KG1 (cell line): ENCODE results near the gene SLC9A1.
"Not testable (repeated sequence)": the region's sequence is repeated elsewhere in the genome, so short reads cannot be mapped to it uniquely, and the experiment has no call there.

Experiments
- DNase-seq: peaks from one replicate; lab custom pipeline; 2025; lab: John Stamatoyannopoulos, UW

The SLC9A1 gene

DNA sequence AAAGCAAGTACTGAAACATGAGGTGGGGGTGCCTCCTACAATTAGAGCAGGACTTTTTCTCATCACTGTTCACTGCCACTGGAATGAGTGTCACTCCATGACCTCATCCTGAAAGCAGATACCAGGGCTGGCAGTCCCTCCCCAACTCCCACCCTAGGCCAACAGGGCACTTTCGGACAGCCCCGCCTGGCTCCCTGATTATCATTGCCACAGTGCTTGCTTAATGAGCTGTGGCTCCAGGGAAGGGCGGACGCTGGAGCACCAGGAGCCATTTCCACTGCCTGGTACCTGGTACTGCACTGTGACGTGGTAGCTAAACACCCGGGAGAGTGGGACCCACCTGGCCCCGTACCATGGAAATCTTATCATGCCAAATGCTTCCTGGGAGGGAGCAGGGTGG lies 22.3 kb downstream of the SLC9A1 start:
- DNase-seq: no peak

DNA sequence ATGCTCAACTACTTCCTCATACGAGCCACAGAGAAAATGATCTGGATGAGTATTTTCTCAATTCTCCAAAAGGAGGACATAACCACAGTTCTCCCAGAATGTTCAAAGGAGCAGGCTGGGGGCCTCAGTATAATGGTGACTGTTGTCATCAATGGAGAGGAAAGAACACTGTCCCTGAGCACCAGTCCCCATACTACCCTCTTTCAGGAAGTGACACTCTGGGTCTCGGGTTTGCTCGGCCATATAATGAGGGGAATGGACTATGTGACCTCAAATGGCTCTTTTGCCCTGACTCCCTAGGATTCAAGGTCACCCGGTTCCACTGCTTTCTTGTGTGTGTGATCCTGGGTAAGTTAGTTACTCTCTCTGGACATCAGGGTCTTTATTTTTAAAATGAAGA lies 22.8 kb downstream of the SLC9A1 start:
- DNase-seq: no peak

DNA sequence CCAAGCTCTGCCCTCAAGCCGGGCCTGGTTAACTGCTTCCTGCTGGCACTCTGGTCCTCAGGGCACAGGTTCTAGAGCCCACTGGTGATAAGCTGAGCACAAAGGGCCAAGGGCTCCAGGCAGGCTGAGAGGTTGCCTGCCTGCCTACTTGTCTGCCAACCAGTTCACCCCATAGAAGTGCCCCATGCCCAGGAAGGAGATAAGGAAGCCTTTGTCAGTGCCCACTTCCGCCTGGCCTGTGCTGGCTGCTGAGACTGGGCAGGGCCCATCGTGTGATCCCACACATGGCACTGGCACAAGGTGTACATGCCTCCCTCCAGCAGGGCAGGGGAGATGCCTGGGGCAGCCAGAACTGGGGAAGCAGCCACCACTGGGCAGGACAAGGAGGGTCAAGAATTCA lies 24.1 kb downstream of the SLC9A1 start:
- no peak for DNase-seq

DNA sequence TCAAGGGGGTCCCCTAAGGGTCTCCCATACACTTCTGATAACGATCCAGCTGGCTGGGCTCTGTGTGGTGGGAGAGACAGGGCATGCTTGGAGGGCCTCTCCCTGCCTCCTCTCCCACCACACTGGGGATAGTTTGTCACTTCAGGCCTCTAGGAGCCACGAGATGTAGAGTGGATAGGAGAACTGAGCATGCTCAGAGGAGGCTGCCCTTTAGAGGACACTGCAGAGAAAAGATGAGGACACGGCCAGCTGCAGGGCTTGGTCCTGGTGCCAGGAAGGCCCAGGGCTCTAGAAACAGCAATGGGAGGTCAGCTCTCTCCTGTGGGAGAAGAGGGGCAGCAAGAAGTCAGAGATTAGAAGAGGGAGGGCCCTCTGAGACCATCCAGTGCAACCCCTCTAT lies 25.7 kb downstream of the SLC9A1 start:
- no peak for DNase-seq

DNA sequence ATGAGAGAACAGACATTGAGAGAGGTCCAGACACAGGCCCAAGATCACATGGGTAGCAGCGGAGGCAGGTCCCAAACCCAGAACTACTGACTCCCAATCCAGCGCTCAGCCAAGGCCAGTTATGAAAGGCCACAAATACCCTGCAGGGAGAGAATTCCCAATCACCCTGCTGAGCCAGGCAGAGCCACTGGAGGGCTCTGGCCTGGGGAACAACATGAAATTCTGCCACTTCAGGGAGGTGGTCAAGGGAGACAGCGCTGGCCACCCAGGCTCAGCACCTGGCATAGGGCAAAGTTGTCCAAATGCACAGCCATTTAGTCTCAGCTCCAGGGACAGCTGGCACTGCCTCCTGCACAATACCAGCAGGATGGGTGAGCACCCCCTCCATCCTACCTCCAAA lies 27.5 kb downstream of the SLC9A1 start:
- no peak for DNase-seq

DNA sequence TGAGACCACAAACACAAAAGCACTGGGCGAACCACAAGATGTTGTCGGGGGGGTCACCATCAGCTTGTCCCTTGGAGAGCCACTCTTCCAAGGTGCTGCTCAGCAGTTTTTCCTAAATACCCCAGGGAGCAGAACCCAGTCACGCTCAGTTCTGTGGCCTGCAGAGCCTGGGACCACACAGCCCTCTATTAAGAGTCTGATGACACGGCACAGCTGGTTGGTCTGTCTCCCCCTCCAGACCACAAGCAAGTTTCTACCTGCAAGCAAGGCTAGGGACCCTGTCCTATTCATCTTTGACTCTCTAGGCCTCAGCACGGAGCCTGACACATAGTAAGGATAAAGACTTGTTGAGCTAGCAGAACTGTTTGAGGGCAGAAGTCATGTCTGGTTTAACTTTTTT lies 28.5 kb downstream of the SLC9A1 start:
- DNase-seq: no peak

DNA sequence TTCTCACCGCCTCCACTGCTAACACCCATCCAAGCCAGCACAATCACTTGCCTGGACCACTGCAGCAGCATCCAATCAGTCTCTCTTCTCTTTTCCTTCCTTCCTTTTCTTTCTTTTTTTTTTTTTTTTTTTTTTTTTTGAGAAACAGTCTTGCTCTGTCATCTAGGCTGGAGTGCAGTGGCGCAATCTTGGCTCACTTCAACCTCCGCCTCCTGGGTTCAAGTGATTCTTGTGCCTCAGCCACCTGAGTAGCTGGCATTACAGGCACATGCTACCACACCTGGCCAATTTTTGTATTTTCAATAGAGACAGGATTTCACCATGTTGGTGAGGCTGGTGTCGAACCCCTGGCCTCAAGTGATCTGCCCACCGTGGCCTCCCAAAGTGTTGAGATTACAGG lies 29.8 kb downstream of the SLC9A1 start:
- DNase-seq: not testable (repeated sequence)

DNA sequence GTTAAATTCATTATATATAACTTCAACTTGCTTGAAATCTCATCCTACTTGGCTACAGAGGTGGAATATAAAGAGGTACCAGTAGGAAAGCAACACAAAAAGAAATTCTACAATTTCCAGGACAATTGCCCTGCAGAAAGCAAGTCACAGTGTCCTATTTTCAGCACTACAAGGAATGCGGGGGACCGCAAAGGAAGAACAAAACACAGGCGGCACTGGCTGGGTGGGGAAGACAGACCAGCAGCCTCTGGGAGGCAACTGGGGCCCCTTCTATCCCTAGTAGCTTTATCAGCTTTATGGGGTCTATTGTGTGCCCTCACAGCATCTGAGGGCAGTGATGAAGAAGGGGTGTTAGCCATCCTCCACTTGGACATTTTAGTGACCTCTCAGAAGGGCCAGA lies 30.5 kb downstream of the SLC9A1 start:
- DNase-seq: no peak

DNA sequence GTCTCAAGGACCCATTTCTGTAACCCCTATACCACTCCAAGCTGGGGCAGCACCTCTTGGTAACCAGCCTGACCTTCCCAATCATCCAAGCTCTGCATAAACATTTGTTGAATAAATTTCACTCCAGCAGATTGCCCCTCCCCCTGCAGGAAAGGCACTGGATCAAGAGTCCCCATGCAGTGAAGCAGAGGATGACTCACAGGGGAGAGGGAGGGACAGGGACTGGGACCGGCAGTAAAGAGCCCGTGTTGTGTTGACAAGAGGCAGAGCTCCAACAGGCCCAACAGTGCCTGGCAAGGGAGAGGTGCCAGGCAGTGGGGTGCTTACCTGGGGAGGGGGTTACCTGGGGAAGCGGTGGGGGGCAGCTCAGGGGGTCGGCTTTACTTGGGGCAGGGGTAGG lies 32.3 kb downstream of the SLC9A1 start:
- no peak for DNase-seq

DNA sequence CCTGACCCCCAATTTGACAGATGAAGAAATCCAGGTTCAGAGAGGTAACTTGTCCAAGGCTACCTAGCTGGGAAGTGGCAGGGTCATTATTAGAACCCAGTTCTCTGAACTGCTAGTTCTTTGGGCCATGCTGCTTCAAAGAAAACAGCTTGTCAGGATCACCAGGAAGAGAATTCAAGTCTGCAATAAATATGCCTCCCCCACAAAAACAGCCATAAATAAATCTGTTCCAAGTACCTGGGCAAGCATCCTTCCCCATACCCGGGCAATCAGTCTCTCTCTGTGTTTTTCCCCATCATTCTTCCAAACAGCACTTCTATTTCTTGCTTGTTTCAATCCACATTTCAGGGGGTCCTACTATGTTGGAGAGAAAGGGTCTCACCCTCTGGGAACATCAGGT lies 34.1 kb downstream of the SLC9A1 start:
- DNase-seq: no peak

DNA sequence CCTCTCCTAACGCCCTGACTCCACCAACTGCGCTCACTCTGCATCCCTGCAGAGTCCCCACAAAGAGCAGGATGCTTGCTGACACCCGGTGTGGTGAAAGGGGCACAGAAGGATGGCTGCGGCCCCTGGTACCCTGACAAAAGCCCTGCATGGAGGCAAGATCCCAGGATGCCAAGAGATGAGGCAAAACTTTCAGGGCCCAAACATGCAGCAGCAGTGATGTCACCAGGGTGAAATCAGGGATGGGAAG lies 36.6 kb downstream of the SLC9A1 start:
- DNase-seq: no peak

DNA sequence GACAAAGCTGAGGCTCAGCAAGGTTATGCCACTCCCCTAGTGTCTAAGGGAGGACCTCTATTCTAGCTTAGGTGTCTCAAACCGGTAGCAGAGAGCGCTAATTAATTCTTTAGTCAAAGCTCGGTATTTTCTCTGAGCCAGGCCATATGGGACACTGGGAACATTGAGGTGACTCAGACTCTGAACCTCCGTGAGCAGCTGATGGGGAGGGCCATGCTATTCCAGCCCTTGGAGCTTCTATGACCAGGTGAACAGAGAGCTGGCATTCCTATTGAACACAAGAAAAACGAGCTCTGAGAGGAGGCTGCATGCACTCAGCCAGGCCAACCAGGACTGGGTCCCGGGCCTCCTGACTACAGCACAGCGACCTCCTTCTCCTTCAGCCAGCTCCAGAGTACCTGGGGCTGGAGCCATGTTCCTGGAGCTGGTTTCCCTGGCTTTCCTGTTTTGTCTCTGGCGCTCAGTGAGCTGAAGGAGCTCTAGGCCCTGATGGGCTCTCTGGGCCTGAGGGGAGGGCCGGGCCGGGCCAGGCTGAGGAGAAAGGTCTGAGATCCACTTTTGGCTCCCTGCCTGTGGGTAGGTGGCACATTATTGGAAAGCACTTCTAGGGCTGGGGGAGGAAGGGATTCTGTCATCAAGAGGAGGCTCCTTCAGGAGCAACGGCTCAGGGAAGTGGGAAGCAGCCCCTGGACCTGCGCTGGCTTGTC lies 37.0 kb downstream of the SLC9A1 start:
- no peak for DNase-seq

DNA sequence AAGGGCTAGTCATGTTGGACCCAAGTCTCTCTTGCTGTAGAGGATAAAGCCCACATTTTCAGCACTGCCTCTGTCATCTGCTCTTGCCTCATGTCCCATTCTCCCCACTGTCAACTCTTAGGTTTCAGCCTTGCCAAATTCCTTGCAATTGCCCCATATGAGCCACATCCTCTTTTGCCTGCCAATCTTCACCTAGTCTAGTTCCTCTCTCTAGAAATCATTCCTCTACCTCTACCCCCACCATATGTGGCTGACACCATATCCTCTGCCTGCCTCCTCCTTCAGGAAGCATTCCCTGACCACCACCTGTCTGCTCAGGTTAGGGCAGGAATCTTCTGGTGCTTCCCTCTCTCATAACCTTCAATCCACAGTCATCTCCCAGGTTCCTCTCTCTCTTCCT lies 38.2 kb downstream of the SLC9A1 start:
- peak; percentile 27 for DNase-seq

DNA sequence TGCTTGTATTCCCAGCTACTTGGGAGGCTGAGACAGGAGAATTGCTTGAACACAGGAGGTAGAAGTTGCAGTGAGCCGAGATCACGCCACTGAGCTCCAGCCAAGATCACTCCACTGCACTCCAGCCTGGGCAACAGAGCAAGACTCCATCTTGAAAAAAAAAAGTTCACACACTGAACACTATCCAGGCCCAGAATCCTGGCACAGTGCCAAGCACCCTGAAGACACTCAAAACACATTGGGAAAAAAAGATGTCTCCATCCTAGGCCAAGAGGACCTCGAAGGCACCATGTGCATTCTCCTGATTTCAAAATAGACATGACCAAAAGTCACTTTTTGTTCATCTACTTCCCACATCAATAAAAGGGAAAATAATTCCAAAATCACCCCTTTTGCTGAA lies 38.7 kb downstream of the SLC9A1 start:
- DNase-seq: no peak

DNA sequence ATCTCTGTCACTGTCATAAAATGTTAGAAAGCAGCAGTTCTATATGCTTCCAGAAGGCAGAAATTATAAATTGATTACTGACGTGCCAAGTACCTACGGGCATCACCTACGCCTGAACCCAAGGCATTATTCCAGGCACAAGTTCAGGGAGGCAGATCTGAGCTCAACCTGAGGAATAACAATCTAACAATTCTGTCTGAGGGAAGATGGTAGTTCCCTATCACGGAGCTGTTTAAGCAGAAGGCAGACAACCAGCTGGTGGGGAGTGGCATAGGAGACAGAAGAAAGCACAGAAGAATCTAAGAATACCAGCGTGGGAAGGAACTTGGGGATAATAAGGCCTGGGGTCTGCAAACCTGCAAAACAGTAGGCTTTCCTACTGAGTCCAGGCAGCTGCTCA lies 40.4 kb downstream of the SLC9A1 start:
- no peak for DNase-seq

DNA sequence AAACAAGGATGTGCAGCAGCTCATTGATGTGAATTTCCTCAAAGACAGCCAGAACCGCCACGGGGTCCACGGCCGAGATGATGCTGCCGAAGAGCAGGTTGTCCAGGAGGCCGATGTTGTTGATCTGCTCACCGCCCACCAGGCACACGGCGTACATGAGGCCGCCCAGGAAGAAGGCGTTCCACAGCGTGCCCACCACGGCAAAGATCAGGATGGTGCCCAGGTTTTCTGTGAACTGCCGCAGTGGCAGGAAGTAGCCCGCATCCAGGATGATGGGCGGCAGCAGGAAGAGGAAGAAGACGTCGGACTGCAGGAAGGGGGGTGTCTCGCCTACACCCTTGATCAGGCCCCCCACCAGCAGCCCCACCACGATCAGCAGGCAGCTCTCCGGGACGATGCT lies 41.1 kb downstream of the SLC9A1 start:
- no peak for DNase-seq

DNA sequence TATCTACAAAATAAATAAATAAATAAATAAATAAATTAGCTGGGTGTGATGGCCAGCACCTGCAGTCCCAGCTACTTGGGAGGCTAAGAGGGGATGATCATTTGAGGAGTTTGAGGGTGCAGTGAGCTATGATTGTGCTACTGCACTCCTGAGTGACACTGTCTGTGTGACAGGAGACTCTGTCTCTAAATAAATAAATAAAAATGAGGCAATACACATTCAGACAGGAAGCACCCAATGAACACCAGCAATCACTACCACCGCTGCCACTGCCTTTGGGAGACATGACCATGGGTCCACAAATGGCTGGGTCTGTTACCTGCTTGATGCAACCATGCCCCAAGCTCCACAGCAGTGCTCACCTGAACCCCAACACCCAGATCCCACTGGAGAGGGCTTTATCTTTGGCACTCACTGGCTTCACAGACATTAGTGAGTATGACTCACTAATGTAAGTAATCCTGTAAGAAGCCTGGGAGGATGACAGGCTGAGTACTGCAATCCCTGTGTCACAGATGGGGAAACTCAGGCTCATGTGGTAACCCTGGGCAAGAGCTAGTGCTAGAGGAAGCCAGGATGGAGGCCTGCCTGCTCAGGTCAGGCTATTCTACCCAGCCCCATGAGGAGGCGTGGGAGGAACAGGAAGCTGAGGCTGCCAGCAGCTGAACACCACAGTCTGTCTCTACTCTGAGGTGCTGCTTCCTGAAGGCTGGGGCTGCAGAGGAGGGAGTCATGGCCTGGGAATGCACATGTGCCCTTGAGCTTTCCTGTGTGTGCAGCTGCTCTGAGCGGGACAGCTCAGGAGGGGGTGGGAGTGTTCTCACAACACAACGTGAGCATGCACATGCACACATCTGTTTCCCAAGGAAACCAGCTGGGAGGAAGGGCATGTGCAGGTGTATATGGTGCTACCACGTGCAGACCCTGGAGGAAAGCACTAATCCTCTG lies 43.0 kb downstream of the SLC9A1 start:
- peak; percentile 81 for DNase-seq

DNA sequence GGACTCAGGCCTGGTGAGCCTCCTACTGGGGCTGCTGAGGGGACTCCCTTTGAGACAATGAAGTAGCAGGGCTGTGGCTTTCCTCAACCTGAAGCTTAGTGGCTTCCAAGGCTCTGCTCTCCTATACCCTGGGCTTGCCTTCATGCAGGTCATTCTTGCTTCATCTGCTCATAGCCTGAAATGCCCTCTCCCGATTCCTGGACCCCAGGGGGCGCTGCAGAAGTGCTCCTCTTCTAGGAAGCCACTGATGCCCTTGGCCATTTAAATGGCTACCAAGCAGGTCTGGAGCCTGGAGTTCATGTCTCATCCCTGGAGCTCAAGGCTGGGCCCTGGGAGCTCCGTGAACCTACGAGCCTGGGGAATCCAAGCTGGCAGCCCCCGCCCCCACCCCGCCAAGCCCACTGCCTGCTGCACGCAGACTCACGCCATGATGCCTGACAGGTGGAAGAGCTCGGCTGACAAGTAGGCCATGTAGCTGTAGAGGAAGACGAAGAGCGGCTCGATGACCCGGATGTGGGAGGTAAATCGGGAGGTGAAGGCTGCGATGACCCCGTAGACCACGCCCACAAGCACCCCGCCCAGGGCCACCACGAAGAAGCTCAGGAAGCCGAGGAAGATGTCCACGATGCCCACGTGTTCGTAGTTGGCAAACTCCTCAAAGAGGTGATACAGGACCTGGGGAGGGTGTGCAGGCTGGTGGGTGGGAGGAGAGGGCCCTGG lies 45.7 kb downstream of the SLC9A1 start:
- DNase-seq: no peak

DNA sequence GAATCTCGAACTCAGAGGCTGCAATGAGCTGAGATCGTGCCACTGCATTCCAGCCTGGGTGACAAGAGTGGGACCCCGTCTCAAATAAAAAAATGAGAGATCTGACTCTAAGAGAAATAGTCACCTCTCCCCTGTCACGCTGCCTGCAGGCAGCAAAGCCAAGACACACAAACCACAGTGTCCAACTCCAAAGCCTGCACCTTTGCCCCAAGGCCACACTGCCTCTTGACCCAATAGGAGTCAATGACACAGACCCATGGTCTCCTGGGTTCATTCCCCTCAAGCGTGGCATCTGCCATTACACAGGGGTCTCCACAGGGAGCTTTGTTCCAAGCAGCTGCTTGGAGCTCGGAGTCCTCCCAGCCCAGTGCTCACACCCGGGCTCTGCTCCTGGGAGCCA lies 46.3 kb downstream of the SLC9A1 start:
- no peak for DNase-seq

DNA sequence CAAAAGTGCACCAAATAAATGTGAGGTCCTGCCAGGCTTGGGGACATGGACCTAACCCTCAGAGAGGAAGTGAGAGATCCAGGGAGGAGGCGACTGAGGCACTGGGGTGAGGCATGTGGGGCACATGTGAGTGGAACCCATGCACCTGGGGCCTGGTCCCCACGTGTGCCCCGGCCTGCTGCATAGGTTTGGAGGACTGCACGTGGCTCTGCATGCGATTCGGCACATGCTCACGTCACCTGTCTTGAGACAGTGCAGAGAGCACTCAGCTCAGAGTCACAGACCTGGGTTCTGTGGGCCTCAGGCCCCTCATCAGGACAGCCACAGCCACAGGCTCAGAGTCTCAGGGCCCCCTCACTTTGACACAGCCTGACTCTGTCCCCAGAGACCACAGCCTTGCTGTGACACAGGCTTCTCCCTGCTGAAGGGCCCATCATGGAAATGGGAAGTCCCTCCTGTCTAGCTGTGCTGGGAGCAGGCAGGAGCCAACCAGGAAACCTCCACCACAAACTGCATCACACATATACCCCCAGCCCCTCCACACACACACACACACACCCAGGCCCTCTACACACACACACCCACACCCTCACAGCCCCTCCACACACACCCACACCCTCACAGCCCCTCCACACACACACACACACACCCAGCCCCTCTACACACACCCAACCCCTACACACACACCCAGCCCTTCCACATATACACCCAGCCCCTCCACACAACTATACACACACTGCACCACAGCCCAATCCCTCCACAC lies 48.2 kb downstream of the SLC9A1 start:
- no peak for DNase-seq

DNA sequence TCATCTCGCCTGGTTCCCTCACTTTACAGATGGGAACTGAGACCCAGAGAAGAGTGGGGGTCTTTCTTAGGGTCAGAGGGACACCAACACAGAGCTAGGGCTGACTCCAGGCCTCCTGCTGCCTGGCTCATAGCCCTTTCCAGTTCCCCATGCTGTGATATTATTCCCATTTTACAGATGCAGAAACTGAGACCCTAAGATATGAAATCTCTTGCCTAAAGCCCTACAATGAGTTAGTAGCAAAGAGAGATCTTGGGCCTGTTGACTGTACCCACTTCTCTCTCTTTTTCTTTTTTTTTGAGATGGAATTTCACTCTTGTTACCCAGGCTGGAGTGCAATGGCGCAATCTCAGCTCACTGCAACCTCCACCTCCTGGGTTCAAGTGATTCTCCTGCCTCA lies 49.9 kb downstream of the SLC9A1 start:
- no peak for DNase-seq

DNA sequence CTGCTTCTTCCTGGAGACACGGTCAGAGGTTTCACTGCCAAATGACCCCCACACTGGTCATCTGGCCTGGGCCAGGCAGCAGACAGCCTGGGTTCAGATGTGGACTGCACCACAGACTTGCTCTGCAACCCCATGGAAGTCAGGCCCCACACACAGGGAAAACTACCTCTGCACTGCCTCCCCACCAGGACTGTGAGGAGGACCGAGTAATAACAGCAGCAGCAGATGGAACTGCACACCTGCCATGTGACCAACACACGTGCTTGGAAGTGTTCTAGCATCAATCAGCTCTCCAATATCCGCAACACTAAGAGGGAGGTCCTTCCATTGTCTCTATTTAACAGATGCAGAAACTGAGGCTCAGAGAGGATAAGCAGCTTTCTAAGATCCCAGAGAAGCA lies 51.4 kb downstream of the SLC9A1 start:
- DNase-seq: no peak
